Kidney epithelial cell (primary cell): ENCODE measurements around the gene LRFN2. TPM values are rescaled to one million over a fixed set of nuclear protein-coding genes. Genes with fewer than 3 reads are reported as not detected.

Experiments used
- DNase-seq: peaks from one replicate; pipeline ENCODE4 v3.0.0-alpha.2; 2010; ENCODE audit warnings: low read depth
- H3K27me3 ChIP-seq: 2 replicates; pipeline ENCODE4 v1.6.0; 2011; ENCODE audit warnings: low read length; ENCODE audit not compliant: control insufficient read depth, insufficient read depth
- H3K36me3 ChIP-seq: 2 replicates; pipeline ENCODE4 v1.5.1; 2011; ENCODE audit warnings: low read length; ENCODE audit not compliant: control insufficient read depth, insufficient read depth
- H3K4me3 ChIP-seq: 2 replicates; pipeline ENCODE4 v1.5.1; 2011; ENCODE audit warnings: low read depth, mild to moderate bottlenecking, control low read depth, low read length
- CTCF ChIP-seq: IDR thresholded peaks from 2 replicates; pipeline ENCODE4 v1.5.1; 2011; ENCODE audit warnings: mild to moderate bottlenecking, moderate library complexity, low read length, control low read depth, inconsistent platforms; ENCODE audit not compliant: insufficient read depth, poor library complexity, severe bottlenecking
- total RNA-seq: library from RNA; depleted of rRNA; stranded (reverse); fragments of >200 nt; gene quantifications from 2 replicates; pipeline ENCODE4 v1.2.3, GENCODE V29; 2015

LRFN2 gene
- total RNA-seq, 1 donor from 2014 or later, result not detected

DNA sequence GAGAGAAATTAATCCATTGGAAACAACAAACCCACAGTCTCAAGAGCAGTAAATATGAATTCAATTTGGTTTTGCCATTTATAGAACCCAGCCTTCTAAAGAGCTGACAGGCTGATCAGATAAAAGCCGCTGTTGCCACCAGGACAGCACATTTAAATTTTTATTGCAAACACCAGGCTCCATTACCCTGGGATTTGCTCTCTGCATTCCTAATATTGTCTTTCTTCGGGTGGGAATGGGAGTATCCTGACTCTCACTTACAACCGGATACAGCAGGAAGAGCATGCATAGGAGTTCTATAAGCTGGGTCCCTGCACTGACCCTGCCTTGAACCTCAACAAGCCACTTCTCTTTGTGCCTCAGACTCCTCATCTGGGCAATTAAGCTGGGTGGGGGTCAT lies 142.9 kb downstream of the LRFN2 start:
- Histone ChIP-seq H3K27me3 (no peaks in the 10 kb centered on the region), H3K36me3 (no peaks in the 10 kb centered on the region), H3K4me3 (no peak overlapping the region)
- TF ChIP-seq CTCF, result no peak
- DNase-seq, result no peak

DNA sequence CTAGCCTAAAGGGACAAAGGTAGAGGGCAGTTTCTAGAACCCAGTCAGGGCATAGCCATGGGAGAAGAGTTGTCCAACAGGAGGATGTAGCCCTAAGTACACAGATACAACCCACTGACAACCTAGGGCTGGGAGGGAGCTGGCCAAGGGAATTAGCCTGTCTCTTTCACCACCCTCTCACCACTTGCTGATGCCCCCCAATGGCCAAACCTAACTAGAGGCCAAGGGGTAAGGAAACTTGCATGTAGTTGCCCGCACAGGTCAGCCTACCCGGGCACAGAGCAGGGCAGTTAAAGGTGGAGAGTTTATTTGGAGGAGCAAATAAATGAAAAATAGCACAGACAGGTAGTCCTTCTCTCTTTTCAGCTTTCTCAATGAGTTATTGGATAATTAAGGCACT lies 143.3 kb downstream of the LRFN2 start:
- no peak for DNase-seq
- H3K4me3 ChIP-seq, result no peak overlapping the region
- no peak for TF ChIP-seq CTCF
- no peaks in the 10 kb centered on the region for H3K27me3 ChIP-seq
- no peaks in the 10 kb centered on the region for H3K36me3 ChIP-seq

DNA sequence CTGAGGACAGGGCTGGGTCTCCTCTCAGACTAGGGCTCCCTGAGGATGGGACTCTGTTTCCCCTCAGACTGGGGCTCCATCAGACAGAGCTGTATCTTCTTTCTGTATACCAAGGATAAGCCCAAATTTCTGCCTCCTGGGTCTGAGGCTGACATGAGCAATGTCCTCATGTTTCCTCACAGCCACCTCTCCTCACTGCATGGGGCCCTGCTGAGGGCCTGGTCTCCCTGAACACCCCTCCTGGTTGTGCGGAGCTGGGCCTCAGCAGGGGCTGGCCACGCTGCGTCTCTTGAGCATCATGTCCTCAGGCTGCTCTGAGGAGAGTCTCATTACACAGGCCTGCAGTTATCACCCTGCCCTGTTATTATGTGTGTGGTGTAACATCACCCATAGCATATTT lies 144.6 kb downstream of the LRFN2 start:
- Histone ChIP-seq H3K36me3 (no peaks in the 10 kb centered on the region), H3K4me3 (no peak overlapping the region), H3K27me3 (no peaks in the 10 kb centered on the region)
- no peak for DNase-seq
- no peak for TF ChIP-seq CTCF

- Histone ChIP-seq H3K36me3 (no peaks in the 10 kb centered on the region), H3K4me3 (no peak overlapping the region), H3K27me3 (no peaks in the 10 kb centered on the region)
- no peak for TF ChIP-seq CTCF
- no peak for DNase-seq
Measured at GRCh38 chr6:40441150-40441549, 146.0 kb downstream of the LRFN2 start.

GRCh38 chr6:40440053-40440452 lies 147.1 kb downstream of the LRFN2 start:
- DNase-seq, result no peak
- Histone ChIP-seq H3K27me3 (no peaks in the 10 kb centered on the region), H3K36me3 (no peaks in the 10 kb centered on the region), H3K4me3 (no peak overlapping the region)
- TF ChIP-seq CTCF, result no peak

DNA sequence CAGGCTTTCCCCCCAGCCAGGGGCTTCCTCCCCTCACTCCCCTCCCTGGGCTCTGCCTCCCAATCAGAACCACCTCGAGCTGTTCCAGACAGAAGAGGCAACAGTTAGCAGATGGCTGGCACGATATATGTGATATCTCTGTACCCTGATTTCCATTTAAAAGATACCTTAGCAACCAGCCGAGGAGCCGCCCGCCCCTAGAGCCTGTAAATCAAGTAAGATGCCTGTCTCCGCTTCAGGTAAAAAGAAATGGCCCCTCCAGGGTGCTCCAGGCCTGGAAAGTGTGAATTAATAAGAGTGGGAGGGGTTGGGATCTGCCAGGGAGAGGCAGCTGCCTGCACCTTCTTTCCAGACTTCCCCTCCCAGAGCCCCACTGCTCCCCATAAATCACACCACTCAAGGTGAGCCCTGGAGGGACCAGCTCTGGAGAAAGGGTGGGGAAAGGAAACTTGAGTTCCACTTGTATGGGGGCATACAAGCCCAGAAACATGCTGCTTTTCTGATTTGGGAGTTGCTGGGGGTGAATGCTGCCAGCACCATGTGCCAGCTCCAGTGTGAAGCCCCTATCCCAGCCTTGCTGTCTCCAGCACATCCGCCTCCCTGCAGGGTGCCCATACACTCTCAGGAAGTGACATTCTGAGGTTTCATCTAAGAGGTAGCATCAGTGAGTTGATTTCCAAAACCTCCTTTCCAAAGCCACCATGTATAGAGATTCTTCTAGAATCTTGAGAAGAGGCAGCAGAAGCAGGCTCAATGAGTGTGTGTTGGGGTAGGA lies 148.0 kb downstream of the LRFN2 start:
- Histone ChIP-seq H3K4me3 (no peak overlapping the region), H3K36me3 (no peaks in the 10 kb centered on the region), H3K27me3 (no peaks in the 10 kb centered on the region)
- TF ChIP-seq CTCF, result no peak
- no peak for DNase-seq
